ENCODE measurements around the gene ZNF521.
A peak's percentile ranks its signal among the peaks of the same experiment; 100 is the strongest.

ZNF521 gene

GRCh38 chr18:25234740-25235345 lies 117.1 kb downstream of the ZNF521 start:
- no peak for TF ChIP-seq FOXP2 (optimal IDR thresholded peaks at IDR 0.05; ENCODE audit: borderline replicate concordance, extremely low read depth, extremely low read length, insufficient read depth)
- no peak for TF ChIP-seq SIN3A (IDR thresholded peaks at IDR 0.05; ENCODE audit: borderline replicate concordance, insufficient read depth, low read length)
- TF ChIP-seq TAF1 (IDR thresholded peaks at IDR 0.05; ENCODE audit: borderline replicate concordance, insufficient read depth, low read length) = no peak
- TF ChIP-seq POLR2AphosphoS5 (IDR thresholded peaks at IDR 0.05; ENCODE audit: low read depth, low read length) = no peak
- no peak for TF ChIP-seq REST (IDR thresholded peaks at IDR 0.05; ENCODE audit: insufficient read depth in 1 of 2, low read depth in 2 of 2, low read length in 2 of 2)

GRCh38 chr18:25234322-25234639 lies 117.7 kb downstream of the ZNF521 start:
- TF ChIP-seq POLR2AphosphoS5 (IDR thresholded peaks at IDR 0.05; ENCODE audit: low read depth, low read length) = no peak

GRCh38 chr18:25233528-25234321 lies 118.2 kb downstream of the ZNF521 start:
- TF ChIP-seq POLR2AphosphoS5 (IDR thresholded peaks at IDR 0.05; ENCODE audit: low read depth, low read length) (0 out of 2 replicates have a peak, but pooled peaks have one; percentile 8), TAF1 (IDR thresholded peaks at IDR 0.05; ENCODE audit: borderline replicate concordance, insufficient read depth, low read length) (no peak)

- no peak for TF ChIP-seq POLR2AphosphoS5 (IDR thresholded peaks at IDR 0.05; ENCODE audit: low read depth, low read length)
- TF ChIP-seq REST (IDR thresholded peaks at IDR 0.05; ENCODE audit: insufficient read depth in 1 of 2, low read depth in 2 of 2, low read length in 2 of 2) = no peak
- no peak for TF ChIP-seq FOXP2 (optimal IDR thresholded peaks at IDR 0.05; ENCODE audit: borderline replicate concordance, extremely low read depth, extremely low read length, insufficient read depth)
- TF ChIP-seq SIN3A (IDR thresholded peaks at IDR 0.05; ENCODE audit: borderline replicate concordance, insufficient read depth, low read length) = no peak
- TF ChIP-seq TAF1 (IDR thresholded peaks at IDR 0.05; ENCODE audit: borderline replicate concordance, insufficient read depth, low read length) = no peak
Measured at GRCh38 chr18:25231327-25231691, 120.7 kb downstream of the ZNF521 start.

GRCh38 chr18:25230658-25231326 lies 121.2 kb downstream of the ZNF521 start:
- TF ChIP-seq REST (IDR thresholded peaks at IDR 0.05; ENCODE audit: insufficient read depth in 1 of 2, low read depth in 2 of 2, low read length in 2 of 2) (0 out of 4 replicates have a peak, but pooled peaks of 1 of the 2 experiments have one; percentile 28), SIN3A (IDR thresholded peaks at IDR 0.05; ENCODE audit: borderline replicate concordance, insufficient read depth, low read length) (0 out of 2 replicates have a peak, but pooled peaks have one; percentile 45), TAF1 (IDR thresholded peaks at IDR 0.05; ENCODE audit: borderline replicate concordance, insufficient read depth, low read length) (no peak), POLR2AphosphoS5 (IDR thresholded peaks at IDR 0.05; ENCODE audit: low read depth, low read length) (no peak), FOXP2 (optimal IDR thresholded peaks at IDR 0.05; ENCODE audit: borderline replicate concordance, extremely low read depth, extremely low read length, insufficient read depth) (no peak)

GRCh38 chr18:25229920-25230319 lies 122.0 kb downstream of the ZNF521 start:
- TF ChIP-seq POLR2AphosphoS5 (IDR thresholded peaks at IDR 0.05; ENCODE audit: low read depth, low read length) = no peak
- no peak for TF ChIP-seq TAF1 (IDR thresholded peaks at IDR 0.05; ENCODE audit: borderline replicate concordance, insufficient read depth, low read length)
- no peak for TF ChIP-seq REST (IDR thresholded peaks at IDR 0.05; ENCODE audit: insufficient read depth in 1 of 2, low read depth in 2 of 2, low read length in 2 of 2)
- no peak for TF ChIP-seq SIN3A (IDR thresholded peaks at IDR 0.05; ENCODE audit: borderline replicate concordance, insufficient read depth, low read length)
- no peak for TF ChIP-seq FOXP2 (optimal IDR thresholded peaks at IDR 0.05; ENCODE audit: borderline replicate concordance, extremely low read depth, extremely low read length, insufficient read depth)

All from PFSK-1 (cell line).